Type B pancreatic cell (in vitro differentiated cells): Measurements from ENCODE around the gene DCLK2. TPM values are rescaled to one million over a fixed set of nuclear protein-coding genes. Genes with fewer than 3 reads are reported as not detected.
A peak's percentile ranks its signal among the peaks of the same experiment; 100 is the strongest.

Experiments
- DNase-seq: peaks from one replicate; pipeline ENCODE4 v3.0.0; 2021; ENCODE audit warnings: mixed read lengths; ENCODE audit not compliant: unreplicated experiment; ENCODE audit errors: extremely low spot score
- H3K27ac Mint-ChIP-seq: 2 replicates; pipeline ENCODE4 v1.8.0; 2021; ENCODE audit warnings: mild to moderate bottlenecking, mixed read lengths
- H3K27me3 Mint-ChIP-seq: 2 replicates; pipeline ENCODE4 v1.8.0; 2021; ENCODE audit warnings: mixed read lengths
- H3K36me3 Mint-ChIP-seq: 2 replicates; pipeline ENCODE4 v1.8.0; 2021; ENCODE audit warnings: mixed read lengths
- H3K4me1 Mint-ChIP-seq: one replicate; pipeline ENCODE4 v1.8.0; 2021; ENCODE audit warnings: mixed read lengths; ENCODE audit not compliant: unreplicated experiment
- H3K4me3 Mint-ChIP-seq: 2 replicates; pipeline ENCODE4 v1.8.0; 2021; ENCODE audit warnings: mild to moderate bottlenecking, mixed read lengths
- H3K9me3 Mint-ChIP-seq: 2 replicates; pipeline ENCODE4 v1.8.0; 2021; ENCODE audit warnings: mixed read lengths
- CTCF ChIP-seq: fragments of 200-600 bp; sonication (generic); conservative IDR thresholded peaks from 2 replicates; pipeline ENCODE4 v1.5.0; 2021; ENCODE audit warnings: antibody characterized with exemption, mild to moderate bottlenecking
- total RNA-seq: library from RNA; stranded (reverse); gene quantifications from 2 replicates; pipeline ENCODE4 v1.2.1, GENCODE V29; 2021; ENCODE audit warnings: low replicate concordance

DCLK2 gene
- total RNA-seq, 1 donor from 2014 or later, result 24.9 TPM

DNA sequence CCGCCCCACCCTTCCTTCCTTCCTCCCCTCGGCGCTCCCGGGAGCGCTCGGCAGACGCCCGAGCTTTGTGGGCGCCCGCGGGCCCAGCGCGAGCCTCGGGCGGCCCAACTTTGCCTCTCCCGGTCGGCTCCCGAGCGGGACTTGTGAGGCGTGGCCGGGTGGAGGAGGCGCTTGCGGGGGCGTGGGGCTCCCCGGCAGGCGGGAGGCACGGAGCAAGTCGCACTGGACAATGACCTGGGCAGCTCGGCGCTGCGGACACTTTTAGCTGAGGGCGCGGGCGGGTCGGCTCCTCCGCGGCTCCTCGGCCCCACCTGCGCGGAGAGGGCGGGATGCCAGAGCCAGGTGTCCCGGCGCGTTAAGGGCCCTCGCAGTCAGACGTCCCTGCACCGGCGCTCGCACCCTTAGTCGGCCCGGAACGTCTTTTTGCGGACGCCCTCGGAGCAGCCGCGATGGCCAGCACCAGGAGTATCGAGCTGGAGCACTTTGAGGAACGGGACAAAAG, 385 bp downstream of the DCLK2 start:
- no peak for TF ChIP-seq CTCF
- Mint-ChIP-seq H3K36me3 (peaks cover 7% of the 10 kb centered on the region), H3K9me3 (peaks cover 5% of the 10 kb centered on the region), H3K27ac (no peak overlapping the region), H3K4me1 (peaks cover 17% of the 10 kb centered on the region), H3K4me3 (peak overlapping the region; percentile 77), H3K27me3 (peaks cover 16% of the 10 kb centered on the region)
- peak; percentile 72 for DNase-seq

DNA sequence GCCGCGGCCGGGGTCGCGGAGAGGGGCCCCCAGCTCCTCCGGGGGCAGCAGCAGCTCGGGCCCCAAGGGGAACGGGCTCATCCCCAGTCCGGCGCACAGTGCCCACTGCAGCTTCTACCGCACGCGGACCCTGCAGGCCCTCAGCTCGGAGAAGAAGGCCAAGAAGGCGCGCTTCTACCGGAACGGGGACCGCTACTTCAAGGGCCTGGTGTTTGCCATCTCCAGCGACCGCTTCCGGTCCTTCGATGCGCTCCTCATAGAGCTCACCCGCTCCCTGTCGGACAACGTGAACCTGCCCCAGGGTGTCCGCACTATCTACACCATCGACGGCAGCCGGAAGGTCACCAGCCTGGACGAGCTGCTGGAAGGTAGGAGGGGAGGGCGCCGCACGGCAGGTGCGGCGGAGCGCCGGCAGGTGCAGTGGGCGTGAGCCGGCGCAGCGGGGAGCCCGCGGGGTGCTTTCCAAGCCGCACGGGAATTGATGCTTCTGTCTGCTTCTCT, 886 bp downstream of the DCLK2 start:
- Mint-ChIP-seq H3K4me1 (peaks cover 21% of the 10 kb centered on the region), H3K27me3 (peaks cover 16% of the 10 kb centered on the region), H3K4me3 (peak overlapping the region; percentile 77), H3K9me3 (peaks cover 5% of the 10 kb centered on the region), H3K27ac (peak overlapping the region; percentile 41), H3K36me3 (peaks cover 11% of the 10 kb centered on the region)
- peak; percentile 71 for DNase-seq
- TF ChIP-seq CTCF, result peak; percentile 17

GRCh38 chr4:150080337-150080736, 2.1 kb downstream of the DCLK2 start:
- Mint-ChIP-seq H3K27ac (no peak overlapping the region), H3K4me1 (peaks cover 21% of the 10 kb centered on the region), H3K36me3 (peaks cover 18% of the 10 kb centered on the region), H3K27me3 (peaks cover 10% of the 10 kb centered on the region), H3K4me3 (peak overlapping the region; percentile 77), H3K9me3 (peaks cover 5% of the 10 kb centered on the region)
- no peak for DNase-seq
- no peak for TF ChIP-seq CTCF

- Mint-ChIP-seq H3K27me3 (peaks cover 10% of the 10 kb centered on the region), H3K9me3 (no peaks in the 10 kb centered on the region), H3K4me3 (peak overlapping the region; percentile 77), H3K27ac (no peak overlapping the region), H3K4me1 (peaks cover 21% of the 10 kb centered on the region), H3K36me3 (peaks cover 21% of the 10 kb centered on the region)
- TF ChIP-seq CTCF, result no peak
- DNase-seq, result no peak
Measured at GRCh38 chr4:150080875-150081274, 2.6 kb downstream of the DCLK2 start.

DNA sequence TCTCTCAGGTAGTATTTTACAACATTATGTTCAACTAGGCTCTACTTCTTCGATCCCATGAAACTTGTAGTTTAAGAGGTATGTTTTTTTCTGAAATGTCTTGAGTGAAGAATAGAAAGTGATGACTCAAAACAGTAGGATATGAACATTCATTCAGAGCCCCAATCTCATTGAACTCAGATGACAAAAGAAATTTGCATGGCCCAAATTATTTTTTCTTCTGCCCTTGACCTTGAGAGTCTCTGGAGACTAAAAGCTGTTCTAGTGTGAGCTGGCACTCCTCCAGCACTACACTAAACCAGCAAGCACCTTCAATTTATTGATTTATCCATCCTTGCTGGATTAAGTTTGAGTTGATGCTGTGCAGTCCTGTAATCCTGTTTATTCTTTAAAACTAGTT, 4.0 kb downstream of the DCLK2 start:
- peak overlapping the region; percentile 53 for H3K4me3 Mint-ChIP-seq
- no peaks in the 10 kb centered on the region for H3K9me3 Mint-ChIP-seq
- peaks cover 6% of the 10 kb centered on the region for H3K27me3 Mint-ChIP-seq
- peaks cover 28% of the 10 kb centered on the region for H3K36me3 Mint-ChIP-seq
- TF ChIP-seq CTCF, result no peak
- peaks cover 23% of the 10 kb centered on the region for H3K4me1 Mint-ChIP-seq
- no peak overlapping the region for H3K27ac Mint-ChIP-seq
- no peak for DNase-seq

- peak overlapping the region; percentile 71 for H3K27ac Mint-ChIP-seq
- no peaks in the 10 kb centered on the region for H3K27me3 Mint-ChIP-seq
- TF ChIP-seq CTCF, result no peak
- peaks cover 41% of the 10 kb centered on the region for H3K36me3 Mint-ChIP-seq
- no peaks in the 10 kb centered on the region for H3K9me3 Mint-ChIP-seq
- no peak for DNase-seq
- peaks cover 27% of the 10 kb centered on the region for H3K4me1 Mint-ChIP-seq
- peak overlapping the region; percentile 15 for H3K4me3 Mint-ChIP-seq
Measured at GRCh38 chr4:150087006-150087405, 8.8 kb downstream of the DCLK2 start.
